ENCODE results near the gene RAB14. TPM values are rescaled to one million over a fixed set of nuclear protein-coding genes. Genes with fewer than 3 reads are reported as not detected.

The RAB14 gene
- total RNA-seq, 1 experiment from 2014 or later: 52.2 TPM

DNA sequence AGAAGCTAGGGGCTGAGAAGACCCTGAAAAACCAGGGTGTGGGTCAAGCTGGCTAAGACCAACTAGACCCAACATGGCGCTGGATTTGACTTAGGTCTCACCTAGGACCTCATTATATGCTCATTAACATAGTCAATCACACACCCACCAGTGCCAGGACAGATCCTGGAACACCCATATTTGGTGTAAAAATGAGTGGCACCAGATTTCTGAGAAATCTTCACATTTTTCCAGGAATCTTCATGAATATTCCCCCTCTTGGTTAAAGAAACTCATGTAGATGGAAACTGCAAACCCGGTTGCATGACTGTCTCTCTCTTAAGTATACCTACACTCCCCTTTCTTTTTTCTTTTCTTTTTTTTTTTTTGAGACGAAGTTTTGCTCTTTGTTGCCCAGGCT is 17.9 kb upstream of the RAB14 start:
- no peak for DNase-seq (ENCODE audit: low read depth)

- no peak for DNase-seq (ENCODE audit: low read depth)
Observed at GRCh38 chr9:121218357-121219027, 16.8 kb upstream of the RAB14 start.

DNA sequence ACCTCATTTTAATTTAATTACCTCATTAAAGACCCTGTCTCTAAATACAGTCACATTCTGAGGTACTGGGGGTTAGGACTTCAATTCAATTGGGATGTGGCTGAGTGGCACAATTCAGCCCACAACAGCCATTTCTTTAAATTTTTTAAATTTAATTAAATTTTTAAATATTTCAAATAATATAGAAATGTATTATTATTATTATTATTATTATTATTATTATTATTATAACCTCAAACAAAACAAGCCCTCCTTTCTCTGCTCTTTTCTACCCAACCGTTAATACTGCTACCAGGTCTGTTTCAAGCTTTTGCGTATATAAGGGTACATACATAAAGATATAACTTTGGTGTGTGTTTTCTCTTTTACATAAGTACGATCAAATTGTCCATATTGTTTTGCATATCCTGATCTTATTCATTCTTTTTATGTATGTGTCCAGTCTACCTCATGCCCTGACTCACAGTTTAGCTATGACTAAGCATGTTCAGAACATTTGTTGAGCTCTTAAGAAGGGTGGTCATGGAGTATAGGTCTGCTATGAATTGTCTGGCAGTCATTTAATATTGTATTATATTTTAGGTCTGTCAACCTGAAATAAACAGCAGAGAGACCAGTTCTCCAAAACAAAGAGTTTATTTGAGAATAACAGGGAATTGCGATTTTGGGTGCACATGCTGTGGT is 16.1 kb upstream of the RAB14 start:
- DNase-seq (ENCODE audit: low read depth): peak; percentile 46

DNA sequence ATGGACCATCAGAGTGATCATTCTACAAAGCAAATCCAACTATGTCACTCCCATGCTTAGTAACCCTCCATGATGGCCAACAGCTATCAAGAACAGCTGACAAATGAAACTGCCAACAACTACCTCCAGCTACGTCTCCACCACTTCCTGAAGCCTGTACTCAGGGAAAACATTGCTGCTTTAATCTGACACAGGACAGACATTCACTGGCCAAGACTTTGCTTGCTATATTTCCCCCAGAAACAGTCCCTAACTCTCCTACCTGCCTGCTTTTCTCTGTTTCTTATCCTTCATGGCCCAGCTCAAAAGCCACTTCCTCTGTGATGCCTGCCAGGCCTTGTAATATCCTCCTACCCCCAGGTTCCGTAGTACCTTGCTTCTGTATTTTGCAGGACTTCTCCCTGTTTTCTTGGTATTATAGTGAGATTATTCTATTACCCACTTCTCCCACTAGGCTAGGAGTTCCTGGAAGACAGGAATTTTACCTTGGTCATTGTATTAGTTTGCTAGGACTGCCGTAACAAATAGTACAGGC is 14.7 kb upstream of the RAB14 start:
- no peak for DNase-seq (ENCODE audit: low read depth)

GRCh38 chr9:121214005-121214404 is 12.3 kb upstream of the RAB14 start:
- no peak for DNase-seq (ENCODE audit: low read depth)

GRCh38 chr9:121213136-121213806 is 11.6 kb upstream of the RAB14 start:
- DNase-seq (ENCODE audit: low read depth): peak; percentile 89

DNA sequence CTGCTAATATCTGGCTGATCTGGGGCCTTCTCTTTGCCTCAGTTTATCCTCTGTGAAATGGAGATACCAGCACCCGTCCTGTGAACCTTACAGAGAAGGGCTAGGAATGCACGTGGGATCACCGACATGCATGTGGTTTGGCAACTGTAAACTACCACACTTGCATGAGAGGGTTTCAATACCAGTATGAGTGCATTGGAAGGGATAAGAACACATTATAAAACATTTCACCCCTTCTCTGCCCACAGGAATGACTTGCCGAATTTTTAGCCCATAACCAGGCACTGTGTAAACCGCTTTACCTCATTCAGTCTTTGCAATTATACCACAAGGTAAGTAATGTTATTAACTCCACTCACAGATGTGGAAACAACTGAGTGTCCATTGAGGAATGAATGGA is 8.9 kb upstream of the RAB14 start:
- DNase-seq (ENCODE audit: low read depth): no peak

DNA sequence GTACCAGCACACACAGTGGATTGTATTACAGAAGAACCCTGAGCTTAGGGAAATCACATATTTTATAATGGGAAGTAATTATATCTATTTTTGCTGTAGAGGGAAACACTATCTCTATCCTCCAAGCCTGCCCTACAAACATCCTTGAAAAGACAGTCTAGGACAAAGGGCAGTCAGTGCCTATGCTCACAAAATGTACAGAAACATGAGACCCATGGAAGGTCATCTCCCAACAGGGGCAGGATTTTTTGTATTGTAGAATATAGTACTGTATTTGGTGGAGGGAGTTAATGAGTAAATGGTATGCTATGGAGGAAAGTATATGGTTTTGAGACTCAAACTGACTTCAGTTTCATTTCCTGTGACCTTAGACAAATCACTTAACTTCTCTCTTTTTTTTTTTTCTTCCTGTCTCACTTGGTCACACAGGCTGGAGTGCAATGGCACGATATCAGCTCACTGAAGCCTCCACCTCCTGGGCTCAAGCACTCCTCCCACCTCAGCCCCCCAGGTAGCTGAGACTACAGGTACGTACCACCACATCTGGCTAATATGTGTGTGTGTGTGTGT is 5.8 kb upstream of the RAB14 start:
- DNase-seq (ENCODE audit: low read depth): no peak

GRCh38 chr9:121206516-121207370 is 5.1 kb upstream of the RAB14 start:
- DNase-seq (ENCODE audit: low read depth): peak; percentile 88

- DNase-seq (ENCODE audit: low read depth): no peak
Observed at GRCh38 chr9:121204611-121205010, 2.9 kb upstream of the RAB14 start.

DNA sequence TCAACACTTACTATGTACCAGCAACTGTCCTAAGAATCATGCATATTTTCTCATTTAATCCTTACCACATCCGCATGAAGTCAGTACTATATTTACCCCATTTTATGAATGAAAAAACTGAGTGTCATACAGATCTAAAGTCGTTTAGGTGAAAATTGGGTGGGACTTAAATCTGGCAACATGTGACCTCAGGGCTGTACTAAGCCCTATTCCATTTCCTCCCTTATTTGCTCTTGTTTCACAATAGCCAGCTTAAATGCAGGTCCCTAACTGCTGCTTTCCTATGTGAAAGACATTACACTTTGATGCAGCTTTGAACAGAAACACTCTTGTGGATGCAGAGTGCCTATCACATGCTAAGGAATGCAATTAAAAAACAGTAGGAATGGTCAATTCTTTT is 2.5 kb upstream of the RAB14 start:
- DNase-seq (ENCODE audit: low read depth): no peak

- peak; percentile 45 for DNase-seq (ENCODE audit: low read depth)
Observed at GRCh38 chr9:121201045-121201737, 478 bp downstream of the RAB14 start.

DNA sequence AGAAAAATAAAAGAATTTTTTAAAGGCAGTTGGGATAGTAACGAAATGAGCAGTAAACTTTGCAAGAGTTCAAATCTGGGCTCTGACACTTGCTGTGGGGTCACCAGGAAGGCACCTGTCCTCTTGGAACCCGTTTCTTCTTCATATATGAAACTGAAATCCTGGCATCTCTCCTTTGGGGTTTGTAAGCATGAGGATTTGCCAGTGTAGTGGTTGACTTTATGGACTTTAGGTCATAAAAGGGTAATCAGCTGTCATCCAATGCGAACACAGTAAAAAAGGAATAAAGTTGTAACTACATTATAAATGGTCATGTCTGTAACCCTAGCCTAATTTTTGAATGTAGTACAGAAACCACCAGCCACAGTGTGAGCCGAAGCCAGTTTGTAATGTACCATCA is 1.3 kb downstream of the RAB14 start:
- peak; percentile 23 for DNase-seq (ENCODE audit: low read depth)

- peak; percentile 46 for DNase-seq (ENCODE audit: low read depth)
Observed at GRCh38 chr9:121199921-121200320, 1.7 kb downstream of the RAB14 start.

GRCh38 chr9:121198512-121199042 is 3.1 kb downstream of the RAB14 start:
- DNase-seq (ENCODE audit: low read depth): no peak

- no peak for DNase-seq (ENCODE audit: low read depth)
Observed at GRCh38 chr9:121197132-121197531, 4.5 kb downstream of the RAB14 start.

GRCh38 chr9:121196389-121196788 is 5.3 kb downstream of the RAB14 start:
- DNase-seq (ENCODE audit: low read depth): no peak

DNA sequence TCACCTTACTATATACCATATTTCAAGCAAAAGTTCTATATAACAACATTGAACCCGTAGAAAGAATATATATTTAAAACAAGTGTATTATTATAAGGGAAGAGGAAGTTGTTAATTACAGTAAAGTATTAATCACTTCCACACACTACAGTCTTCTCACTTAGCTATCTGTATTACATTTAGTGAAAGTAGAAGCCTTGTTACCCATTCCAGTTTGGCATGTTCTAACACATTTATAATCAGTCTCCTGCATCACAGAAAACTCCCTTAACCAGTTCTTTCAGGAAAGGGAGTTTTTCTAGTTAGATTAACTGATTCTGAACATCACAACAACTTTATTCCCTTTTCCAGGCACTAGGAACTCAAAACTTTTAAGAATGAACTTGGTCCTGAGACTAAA is 6.9 kb downstream of the RAB14 start:
- no peak for DNase-seq (ENCODE audit: low read depth)

- DNase-seq (ENCODE audit: low read depth): peak; percentile 37
Observed at GRCh38 chr9:121192959-121193640, 8.6 kb downstream of the RAB14 start.

GRCh38 chr9:121192518-121192917 is 9.2 kb downstream of the RAB14 start:
- no peak for DNase-seq (ENCODE audit: low read depth)
